Adrenal gland (tissue), 12 donors: Measurements from ENCODE around the gene SCYGR1. TPM values are rescaled to one million over a fixed set of nuclear protein-coding genes. Genes with fewer than 3 reads are reported as not detected.

ENCODE experiments used
- DNase-seq, 7 donors: peaks; one replicate each; pipeline ENCODE4 v3.0.0-alpha.2; 2019 to 2020
- H3K27ac ChIP-seq, 5 donors: fragments of 200-600 bp; sonication (generic) in 4 of 5; 1 replicate in 3 of 5; 2 replicates in 2 of 5; pipeline versions ENCODE4 v1.5.1 to v1.8.0; 2016 to 2020; ENCODE audit warnings: mild to moderate bottlenecking in 1 of 5
- H3K27me3 ChIP-seq: fragments of 200-600 bp; 2 replicates; pipeline ENCODE4 v1.8.0; 2021
- H3K36me3 ChIP-seq, 2 donors: fragments of 200-600 bp; replicated peaks in 1 of 2; 1 replicate in 1 of 2; 2 replicates in 1 of 2; pipeline versions ENCODE4 v1.5.1 to v1.8.0; 2018 to 2022
- H3K4me1 ChIP-seq, 2 donors: fragments of 200-600 bp; replicated peaks in 1 of 2; 1 replicate in 1 of 2; 2 replicates in 1 of 2; pipeline versions ENCODE4 v1.5.1 to v1.8.0; 2018 to 2021
- H3K4me3 ChIP-seq, 4 donors: fragments of 200-600 bp; sonication (generic) in 3 of 4; one replicate each; pipeline ENCODE4 v1.5.1; 2016 to 2018
- H3K9me3 ChIP-seq, 3 donors: fragments of 200-600 bp; sonication (generic) in 1 of 3; replicated peaks in 1 of 3; 1 replicate in 2 of 3; 2 replicates in 1 of 3; pipeline versions ENCODE4 v1.5.1 to v1.8.0; 2016 to 2021
- CTCF ChIP-seq, 6 experiments: fragments of 450-650 bp in 4 of 6; fragments of 200-600 bp in 2 of 6; sonication (generic) in 1 of 6; IDR thresholded peaks; 1 replicate in 5 of 6; 2 replicates in 1 of 6; pipeline versions ENCODE4 v1.5.1 to v1.8.0; 2016 to 2021; ENCODE audit warnings: antibody characterized with exemption in 6 of 6, mild to moderate bottlenecking in 2 of 6, moderate library complexity in 1 of 6
- POLR2A ChIP-seq, 2 donors: fragments of 450-650 bp; IDR thresholded peaks; one replicate each; pipeline ENCODE4 v1.6.1; 2017; ENCODE audit warnings: antibody characterized with exemption in 2 of 2, mild to moderate bottlenecking in 2 of 2, moderate library complexity in 1 of 2
- WGBS, 4 donors: extraction: QIAGEN DNeasy Blood & Tissue Kit in 2 of 4; methylation state at CpG; one replicate each; pipeline versions ENCODE4 v1.1.5 to v1.1.7; 2013 to 2017; 5-methylcytosine and 5-hydroxymethylcytosine counted together
- intact Hi-C, 2 donors: fragments of 100-400 bp; cut with DNase I; formaldehyde crosslinking; loops; one replicate each; pipeline versions ENCODE4 v1.14.1 to v1.15.0; 2022 to 2023
- polyA plus RNA-seq, 3 donors: library from polyadenylated mRNA; stranded (reverse); fragments of 200-250 nt in 2 of 3; fragments of 350-450 nt in 1 of 3; fragmentation: Illumina TruSeq in 1 of 3; extraction: RNeasy Lipid Tissue Mini Kit (QIAGEN cat#74804) in 1 of 3; gene quantifications; one replicate each; pipeline ENCODE4 v1.2.3, GENCODE V29; 2013 to 2014
- total RNA-seq, 9 donors: library from RNA; depleted of rRNA in 4 of 9; stranded (reverse); fragments of >200 nt in 4 of 9; fragments of 120-200 nt in 1 of 9; fragmentation: NEBNext Ultra II Directional in 1 of 9; extraction: Animal tissue kit (Norgen Biotek cat#: 25700) in 1 of 9; gene quantifications; one replicate each; pipeline versions ENCODE4 v1.1.0 to v1.2.4, GENCODE V29; 2013 to 2023
- donor health status: healthy with polysubstance abuse.
- donor health status: Bipolar disorder and iron deficiency.
- donor health status: DM: yes; HTN: yes; CAD: no.
- donor health status: DM: no; HTN: no; CAD: no.
- donor health status: DM: no; HTN: no; CAD: no.
- donor health status: DM: yes; HTN: yes; CAD: no.

Gene SCYGR1
- total and polyA plus RNA-seq, 12 donors, result not detected

DNA sequence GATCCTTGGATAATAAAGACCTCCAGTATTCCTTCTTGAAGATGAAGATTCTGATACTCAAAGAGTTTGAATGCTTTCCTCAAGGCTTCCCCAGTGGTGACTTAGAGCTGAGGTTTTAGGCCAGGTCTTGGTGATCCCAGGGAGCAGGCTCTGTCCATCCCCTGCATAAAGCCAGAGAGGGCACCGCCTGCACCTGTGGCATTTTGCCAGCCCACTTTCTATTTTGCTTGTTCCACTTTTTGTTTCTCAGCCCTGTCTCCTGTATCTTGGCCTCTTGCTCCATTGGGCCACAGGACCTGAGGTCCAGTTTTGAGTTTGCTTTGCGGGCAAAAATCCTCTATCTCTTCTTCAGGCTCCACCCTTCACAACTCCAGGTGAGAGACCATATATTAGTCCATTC, 6.7 kb upstream of the SCYGR1 start:
- WGBS, 4 donors, result 50 to 82% (median 50%) methylated on average over 2 of the region's 2 CpGs
- DNase-seq, result no peak
- Histone ChIP-seq H3K9me3 (no peaks in the 10 kb centered on the region), H3K27ac (no peak overlapping the region), H3K27me3 (no peaks in the 10 kb centered on the region), H3K4me3 (no peak overlapping the region), H3K4me1 (no peaks in the 10 kb centered on the region), H3K36me3 (no peaks in the 10 kb centered on the region)
- intact Hi-C loops, result no loop called here
- no peak for TF ChIP-seq POLR2A (IDR thresholded peaks at IDR 0.05)
- no peak for TF ChIP-seq CTCF (IDR thresholded peaks at IDR 0.05)

DNA sequence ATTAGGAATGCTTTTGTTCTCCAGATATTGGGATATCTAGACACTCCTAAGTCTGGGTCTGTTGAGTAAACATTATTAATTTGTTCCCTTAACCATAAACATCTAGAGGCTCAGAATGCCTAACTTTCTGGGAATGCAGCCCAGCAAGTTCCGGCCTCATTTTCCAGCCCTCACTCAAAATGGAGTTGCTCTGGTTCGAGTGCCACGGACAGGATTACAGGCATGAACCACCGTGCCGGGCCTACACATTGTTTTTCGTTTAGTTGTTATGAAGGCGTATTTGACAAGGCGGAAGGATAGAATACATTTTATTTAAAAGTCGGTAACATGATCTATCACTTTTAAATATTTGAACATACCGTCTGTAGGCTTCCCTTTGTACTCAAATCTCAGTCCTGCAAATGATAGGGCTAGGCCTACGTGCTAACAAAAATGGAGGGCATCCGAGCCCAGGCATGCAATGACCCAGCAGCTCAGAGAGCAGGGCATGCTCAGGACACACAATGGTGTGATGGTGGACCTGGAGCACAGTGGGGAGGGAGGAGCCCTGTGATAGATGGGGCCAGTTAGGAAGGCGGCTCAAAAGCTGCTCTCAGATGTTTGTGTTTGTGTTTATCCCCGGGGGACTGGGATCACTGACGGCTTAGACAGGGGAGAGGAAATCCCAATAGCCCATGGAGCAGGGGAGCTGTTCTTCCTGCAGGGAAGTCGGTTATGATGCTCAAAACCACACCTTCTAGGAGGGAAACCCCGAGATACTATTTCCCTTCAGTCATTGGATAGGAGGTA, 2.9 kb upstream of the SCYGR1 start:
- Histone ChIP-seq H3K36me3 (no peaks in the 10 kb centered on the region), H3K27ac (no peak overlapping the region), H3K27me3 (no peaks in the 10 kb centered on the region), H3K4me1 (no peaks in the 10 kb centered on the region), H3K9me3 (no peaks in the 10 kb centered on the region), H3K4me3 (no peak overlapping the region)
- no peak for DNase-seq
- WGBS, 4 donors, result 88 to 92% (median 90%) methylated on average over 17 of the region's 17 CpGs
- TF ChIP-seq POLR2A (IDR thresholded peaks at IDR 0.05), result no peak
- TF ChIP-seq CTCF (IDR thresholded peaks at IDR 0.05), result no peak
- intact Hi-C loops, result no loop called here

DNA sequence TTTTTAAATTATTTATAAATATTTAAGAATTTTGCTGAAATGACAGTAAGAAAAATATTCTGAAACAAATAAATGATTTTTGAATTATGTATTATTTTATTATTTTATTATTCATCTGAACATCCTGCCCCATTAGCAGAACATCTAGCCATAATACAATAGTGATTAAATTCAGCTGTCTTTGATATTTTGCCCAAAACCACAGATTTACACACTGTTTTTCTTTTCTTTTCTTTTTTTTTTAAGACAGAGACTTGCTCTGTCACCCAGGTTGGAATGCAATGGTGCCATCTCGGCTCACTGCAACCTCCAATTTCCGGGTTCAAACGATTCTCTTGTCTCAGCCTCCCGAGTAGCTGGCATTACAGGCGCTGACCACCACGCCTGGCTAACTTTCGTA, 1.9 kb upstream of the SCYGR1 start:
- TF ChIP-seq CTCF (IDR thresholded peaks at IDR 0.05), result no peak
- no peak for TF ChIP-seq POLR2A (IDR thresholded peaks at IDR 0.05)
- H3K4me3 ChIP-seq, result no peak overlapping the region
- no peaks in the 10 kb centered on the region for H3K27me3 ChIP-seq
- DNase-seq, result no peak
- H3K27ac ChIP-seq, result no peak overlapping the region
- no peaks in the 10 kb centered on the region for H3K36me3 ChIP-seq
- H3K4me1 ChIP-seq, result peaks cover 3 to 8% of the 10 kb centered on the region in 2 donors
- intact Hi-C loops, result no loop called here
- WGBS, 4 donors, result 85 to 92% (median 89%) methylated on average over 7 of the region's 7 CpGs
- H3K9me3 ChIP-seq, result no peaks in the 10 kb centered on the region

DNA sequence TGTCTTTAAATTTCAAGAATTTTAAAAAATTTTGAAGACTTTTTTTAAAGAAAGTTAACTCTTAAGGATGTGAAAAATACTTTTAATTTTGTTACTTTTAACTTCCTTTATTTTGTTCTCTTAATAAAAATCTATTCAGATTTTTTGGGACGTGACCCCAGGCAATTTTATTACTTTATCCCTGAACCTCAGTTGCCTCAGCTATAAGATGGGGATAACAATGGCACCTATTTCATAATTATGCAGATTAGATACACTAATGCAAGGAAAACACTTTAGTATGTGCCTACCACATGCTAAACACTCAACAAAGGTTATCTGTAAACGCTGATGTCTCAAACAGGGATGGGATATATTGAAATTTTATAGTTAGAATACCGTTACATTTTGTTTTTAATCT, 1.5 kb upstream of the SCYGR1 start:
- no peaks in the 10 kb centered on the region for H3K27me3 ChIP-seq
- TF ChIP-seq CTCF (IDR thresholded peaks at IDR 0.05), result no peak
- no peak overlapping the region for H3K27ac ChIP-seq
- no peak for DNase-seq
- H3K4me1 ChIP-seq, result peaks cover 7 to 10% of the 10 kb centered on the region in 2 donors
- no peak overlapping the region for H3K4me3 ChIP-seq
- 88 to 95% (median 89%) methylated on average over 3 of the region's 3 CpGs for WGBS, 4 donors
- H3K36me3 ChIP-seq, result no peaks in the 10 kb centered on the region
- no peaks in the 10 kb centered on the region for H3K9me3 ChIP-seq
- intact Hi-C loops, result no loop called here
